Stimulated activated naive CD8-positive, alpha-beta T cell treated with anti-CD3 and anti-CD28 coated beads, Interleukin-15, Interleukin-2, amounts not matched to agents 100 ng/mL and 50 ng/mL, for 24 hours (primary cell): Measurements from ENCODE around the gene HOXB8.

ENCODE experiments used
- H3K27ac Mint-ChIP-seq: one replicate; pipeline ENCODE4 v1.8.0; 2021; ENCODE audit warnings: mild to moderate bottlenecking, mixed read lengths
- H3K27me3 Mint-ChIP-seq: one replicate; pipeline ENCODE4 v1.8.0; 2021; ENCODE audit warnings: mixed read lengths
- H3K36me3 Mint-ChIP-seq: one replicate; pipeline ENCODE4 v1.8.0; 2021; ENCODE audit warnings: low read depth, mixed read lengths
- H3K4me1 Mint-ChIP-seq: one replicate; pipeline ENCODE4 v1.8.0; 2021; ENCODE audit warnings: low read depth, mixed read lengths
- H3K4me3 Mint-ChIP-seq: one replicate; pipeline ENCODE4 v1.8.0; 2021; ENCODE audit warnings: mild to moderate bottlenecking, mixed read lengths
- H3K9me3 Mint-ChIP-seq: one replicate; pipeline ENCODE4 v1.8.0; 2021; ENCODE audit warnings: mixed read lengths

HOXB8 gene

GRCh38 chr17:48570325-48571023, 44.6 kb downstream of the HOXB8 start:
- Mint-ChIP-seq H3K27me3 (peaks cover 26% of the 10 kb centered on the region), H3K9me3 (no peaks in the 10 kb centered on the region), H3K36me3 (no peaks in the 10 kb centered on the region), H3K27ac (no peak overlapping the region), H3K4me3 (no peak overlapping the region), H3K4me1 (peaks cover 3% of the 10 kb centered on the region)

- Mint-ChIP-seq H3K27me3 (peaks cover 26% of the 10 kb centered on the region), H3K27ac (no peak overlapping the region), H3K9me3 (no peaks in the 10 kb centered on the region), H3K4me1 (peaks cover 3% of the 10 kb centered on the region), H3K4me3 (no peak overlapping the region), H3K36me3 (no peaks in the 10 kb centered on the region)
Measured at GRCh38 chr17:48569674-48570324, 45.3 kb downstream of the HOXB8 start.

GRCh38 chr17:48569240-48569582, 45.9 kb downstream of the HOXB8 start:
- no peaks in the 10 kb centered on the region for H3K9me3 Mint-ChIP-seq
- no peak overlapping the region for H3K4me3 Mint-ChIP-seq
- H3K36me3 Mint-ChIP-seq = no peaks in the 10 kb centered on the region
- H3K27me3 Mint-ChIP-seq = peaks cover 21% of the 10 kb centered on the region
- H3K27ac Mint-ChIP-seq = no peak overlapping the region
- H3K4me1 Mint-ChIP-seq = peaks cover 3% of the 10 kb centered on the region

GRCh38 chr17:48568499-48569239, 46.4 kb downstream of the HOXB8 start:
- Mint-ChIP-seq H3K4me1 (peaks cover 3% of the 10 kb centered on the region), H3K4me3 (no peak overlapping the region), H3K36me3 (no peaks in the 10 kb centered on the region), H3K27ac (no peak overlapping the region), H3K9me3 (no peaks in the 10 kb centered on the region), H3K27me3 (peaks cover 19% of the 10 kb centered on the region)

- Mint-ChIP-seq H3K4me3 (no peak overlapping the region), H3K27ac (no peak overlapping the region), H3K36me3 (no peaks in the 10 kb centered on the region), H3K9me3 (no peaks in the 10 kb centered on the region), H3K4me1 (peaks cover 3% of the 10 kb centered on the region), H3K27me3 (peaks cover 19% of the 10 kb centered on the region)
Measured at GRCh38 chr17:48567646-48568354, 47.3 kb downstream of the HOXB8 start.

- Mint-ChIP-seq H3K4me1 (peaks cover 3% of the 10 kb centered on the region), H3K27ac (no peak overlapping the region), H3K36me3 (no peaks in the 10 kb centered on the region), H3K27me3 (peaks cover 19% of the 10 kb centered on the region), H3K4me3 (no peak overlapping the region), H3K9me3 (no peaks in the 10 kb centered on the region)
Measured at GRCh38 chr17:48567209-48567608, 47.9 kb downstream of the HOXB8 start.

GRCh38 chr17:48566717-48567116, 48.4 kb downstream of the HOXB8 start:
- H3K36me3 Mint-ChIP-seq = no peaks in the 10 kb centered on the region
- peaks cover 3% of the 10 kb centered on the region for H3K4me1 Mint-ChIP-seq
- H3K27me3 Mint-ChIP-seq = peaks cover 16% of the 10 kb centered on the region
- no peak overlapping the region for H3K4me3 Mint-ChIP-seq
- no peaks in the 10 kb centered on the region for H3K9me3 Mint-ChIP-seq
- no peak overlapping the region for H3K27ac Mint-ChIP-seq

- H3K36me3 Mint-ChIP-seq = no peaks in the 10 kb centered on the region
- H3K27ac Mint-ChIP-seq = no peak overlapping the region
- no peak overlapping the region for H3K4me3 Mint-ChIP-seq
- H3K4me1 Mint-ChIP-seq = peaks cover 3% of the 10 kb centered on the region
- peaks cover 14% of the 10 kb centered on the region for H3K27me3 Mint-ChIP-seq
- no peaks in the 10 kb centered on the region for H3K9me3 Mint-ChIP-seq
Measured at GRCh38 chr17:48565925-48566710, 49.0 kb downstream of the HOXB8 start.

GRCh38 chr17:48565022-48565554, 50.0 kb downstream of the HOXB8 start:
- no peak overlapping the region for H3K27ac Mint-ChIP-seq
- H3K4me1 Mint-ChIP-seq = peaks cover 3% of the 10 kb centered on the region

GRCh38 chr17:48564188-48565021, 50.7 kb downstream of the HOXB8 start:
- Mint-ChIP-seq H3K27ac (no peak overlapping the region), H3K27me3 (peaks cover 8% of the 10 kb centered on the region), H3K9me3 (no peaks in the 10 kb centered on the region), H3K36me3 (no peaks in the 10 kb centered on the region), H3K4me3 (no peak overlapping the region), H3K4me1 (peaks cover 3% of the 10 kb centered on the region)

More at GRCh38 chr17:48565022-48565554, 50.0 kb downstream of the HOXB8 start:
- Mint-ChIP-seq H3K27me3 (peaks cover 13% of the 10 kb centered on the region), H3K4me3 (no peak overlapping the region), H3K9me3 (no peaks in the 10 kb centered on the region), H3K36me3 (no peaks in the 10 kb centered on the region)

- Mint-ChIP-seq H3K36me3 (no peaks in the 10 kb centered on the region), H3K27me3 (peaks cover 8% of the 10 kb centered on the region), H3K27ac (no peak overlapping the region), H3K9me3 (no peaks in the 10 kb centered on the region), H3K4me3 (no peak overlapping the region), H3K4me1 (peaks cover 3% of the 10 kb centered on the region)
Measured at GRCh38 chr17:48563867-48564187, 51.3 kb downstream of the HOXB8 start.

- Mint-ChIP-seq H3K27ac (no peak overlapping the region), H3K4me1 (peaks cover 1% of the 10 kb centered on the region), H3K36me3 (no peaks in the 10 kb centered on the region), H3K4me3 (no peak overlapping the region), H3K9me3 (no peaks in the 10 kb centered on the region), H3K27me3 (peaks cover 7% of the 10 kb centered on the region)
Measured at GRCh38 chr17:48563385-48563838, 51.7 kb downstream of the HOXB8 start.

- Mint-ChIP-seq H3K27ac (no peak overlapping the region), H3K4me1 (no peaks in the 10 kb centered on the region), H3K4me3 (no peak overlapping the region), H3K27me3 (peaks cover 7% of the 10 kb centered on the region), H3K9me3 (no peaks in the 10 kb centered on the region), H3K36me3 (no peaks in the 10 kb centered on the region)
Measured at GRCh38 chr17:48562934-48563333, 52.2 kb downstream of the HOXB8 start.
